Measurements from ENCODE around the gene CTSA. TPM values are rescaled to one million over a fixed set of nuclear protein-coding genes. Genes with fewer than 3 reads are reported as not detected.

Gene CTSA
- total RNA-seq, 1 experiment from 2014 or later: 109 TPM

DNA sequence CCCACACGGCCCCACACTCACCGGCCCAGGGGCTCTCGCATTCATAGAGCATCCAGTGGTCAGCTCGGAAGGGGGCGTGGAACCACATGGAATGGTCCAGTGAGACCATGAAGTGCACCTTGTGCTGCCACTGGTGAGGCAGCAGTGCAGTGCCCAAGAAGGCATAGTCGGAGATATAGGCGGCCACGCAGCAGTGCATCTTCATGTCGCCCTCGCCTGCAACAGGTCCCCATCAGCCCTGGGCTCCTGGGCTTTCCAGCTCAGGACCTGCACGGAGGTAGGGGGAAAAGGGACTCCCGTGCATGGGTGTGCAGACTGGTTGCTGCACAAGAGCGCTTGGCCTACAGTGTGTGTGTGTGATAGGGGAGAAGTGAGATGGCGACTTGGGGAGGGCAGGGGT is 47.6 kb upstream of the CTSA start:
- no peak overlapping the region for H3K9ac ChIP-seq (ENCODE audit: low read length)
- no peak overlapping the region for H3K27ac ChIP-seq (ENCODE audit: low read depth, low read length)
- ATAC-seq (no peak), DNase-seq (ENCODE audit: low read depth, low spot score) (no peak)
- H3K27me3 ChIP-seq (ENCODE audit: insufficient read depth, low read length): no peaks in the 10 kb centered on the region
- intact Hi-C loops (cut with micrococcal nuclease): no loop called here
- ChIA-PET RAD21 (ENCODE audit: low non-redundant PET in 1 of 2, low total read pairs in 2 of 2, uncharacterized antibody in 2 of 2, unreplicated experiment in 2 of 2) (no interaction called here), POLR2A (no interaction called here), CTCF (no interaction called here)
- TF ChIP-seq SRF (IDR thresholded peaks at IDR 0.05; ENCODE audit: low read depth) (no peak), ELF1 (IDR thresholded peaks at IDR 0.05; ENCODE audit: borderline replicate concordance, low read depth) (no peak), SP1 (IDR thresholded peaks at IDR 0.05; ENCODE audit: low read depth) (no peak), POLR2AphosphoS5 (IDR thresholded peaks at IDR 0.05; ENCODE audit: low read depth, low read length) (no peak), POLR2A (IDR thresholded peaks at IDR 0.05; ENCODE audit: borderline replicate concordance, extremely low read depth, insufficient read depth, insufficient read length) (no peak), CEBPB (IDR thresholded peaks at IDR 0.05; ENCODE audit: low read depth) (no peak), CTCF (IDR thresholded peaks at IDR 0.05 in 2 of 3, conservative IDR thresholded peaks at IDR 0.05 in 1 of 3; ENCODE audit: borderline replicate concordance in 1 of 3, insufficient read depth in 1 of 3, low read depth in 2 of 3, low read length in 2 of 3) (no peak), EZH2phosphoT487 (IDR thresholded peaks at IDR 0.05; ENCODE audit: borderline replicate concordance) (no peak), ZNF274 (IDR thresholded peaks at IDR 0.05; ENCODE audit: low read depth, low read length) (no peak), EZH2 (IDR thresholded peaks at IDR 0.05) (no peak), SIN3A (IDR thresholded peaks at IDR 0.05; ENCODE audit: low read depth) (no peak), JUND (IDR thresholded peaks at IDR 0.05) (no peak), EGR1 (IDR thresholded peaks at IDR 0.05; ENCODE audit: low read depth) (no peak)
- TF ChIP-seq, protein P1, sequence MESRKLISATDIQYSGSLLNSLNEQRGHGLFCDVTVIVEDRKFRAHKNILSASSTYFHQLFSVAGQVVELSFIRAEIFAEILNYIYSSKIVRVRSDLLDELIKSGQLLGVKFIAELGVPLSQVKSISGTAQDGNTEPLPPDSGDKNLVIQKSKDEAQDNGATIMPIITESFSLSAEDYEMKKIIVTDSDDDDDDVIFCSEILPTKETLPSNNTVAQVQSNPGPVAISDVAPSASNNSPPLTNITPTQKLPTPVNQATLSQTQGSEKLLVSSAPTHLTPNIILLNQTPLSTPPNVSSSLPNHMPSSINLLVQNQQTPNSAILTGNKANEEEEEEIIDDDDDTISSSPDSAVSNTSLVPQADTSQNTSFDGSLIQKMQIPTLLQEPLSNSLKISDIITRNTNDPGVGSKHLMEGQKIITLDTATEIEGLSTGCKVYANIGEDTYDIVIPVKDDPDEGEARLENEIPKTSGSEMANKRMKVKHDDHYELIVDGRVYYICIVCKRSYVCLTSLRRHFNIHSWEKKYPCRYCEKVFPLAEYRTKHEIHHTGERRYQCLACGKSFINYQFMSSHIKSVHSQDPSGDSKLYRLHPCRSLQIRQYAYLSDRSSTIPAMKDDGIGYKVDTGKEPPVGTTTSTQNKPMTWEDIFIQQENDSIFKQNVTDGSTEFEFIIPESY (IDR thresholded peaks at IDR 0.05; ENCODE audit: extremely low read depth, insufficient replicate concordance, low read length): no peak
- TF ChIP-seq, protein P2, sequence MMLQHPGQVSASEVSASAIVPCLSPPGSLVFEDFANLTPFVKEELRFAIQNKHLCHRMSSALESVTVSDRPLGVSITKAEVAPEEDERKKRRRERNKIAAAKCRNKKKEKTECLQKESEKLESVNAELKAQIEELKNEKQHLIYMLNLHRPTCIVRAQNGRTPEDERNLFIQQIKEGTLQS (IDR thresholded peaks at IDR 0.05): no peak
- TF ChIP-seq, protein P3, sequence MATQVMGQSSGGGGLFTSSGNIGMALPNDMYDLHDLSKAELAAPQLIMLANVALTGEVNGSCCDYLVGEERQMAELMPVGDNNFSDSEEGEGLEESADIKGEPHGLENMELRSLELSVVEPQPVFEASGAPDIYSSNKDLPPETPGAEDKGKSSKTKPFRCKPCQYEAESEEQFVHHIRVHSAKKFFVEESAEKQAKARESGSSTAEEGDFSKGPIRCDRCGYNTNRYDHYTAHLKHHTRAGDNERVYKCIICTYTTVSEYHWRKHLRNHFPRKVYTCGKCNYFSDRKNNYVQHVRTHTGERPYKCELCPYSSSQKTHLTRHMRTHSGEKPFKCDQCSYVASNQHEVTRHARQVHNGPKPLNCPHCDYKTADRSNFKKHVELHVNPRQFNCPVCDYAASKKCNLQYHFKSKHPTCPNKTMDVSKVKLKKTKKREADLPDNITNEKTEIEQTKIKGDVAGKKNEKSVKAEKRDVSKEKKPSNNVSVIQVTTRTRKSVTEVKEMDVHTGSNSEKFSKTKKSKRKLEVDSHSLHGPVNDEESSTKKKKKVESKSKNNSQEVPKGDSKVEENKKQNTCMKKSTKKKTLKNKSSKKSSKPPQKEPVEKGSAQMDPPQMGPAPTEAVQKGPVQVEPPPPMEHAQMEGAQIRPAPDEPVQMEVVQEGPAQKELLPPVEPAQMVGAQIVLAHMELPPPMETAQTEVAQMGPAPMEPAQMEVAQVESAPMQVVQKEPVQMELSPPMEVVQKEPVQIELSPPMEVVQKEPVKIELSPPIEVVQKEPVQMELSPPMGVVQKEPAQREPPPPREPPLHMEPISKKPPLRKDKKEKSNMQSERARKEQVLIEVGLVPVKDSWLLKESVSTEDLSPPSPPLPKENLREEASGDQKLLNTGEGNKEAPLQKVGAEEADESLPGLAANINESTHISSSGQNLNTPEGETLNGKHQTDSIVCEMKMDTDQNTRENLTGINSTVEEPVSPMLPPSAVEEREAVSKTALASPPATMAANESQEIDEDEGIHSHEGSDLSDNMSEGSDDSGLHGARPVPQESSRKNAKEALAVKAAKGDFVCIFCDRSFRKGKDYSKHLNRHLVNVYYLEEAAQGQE (IDR thresholded peaks at IDR 0.05; ENCODE audit: low read depth): no peak
- H3K9me3 ChIP-seq (ENCODE audit: control insufficient read depth in 1 of 2, insufficient read depth in 1 of 2, low read depth in 1 of 2, low read length in 2 of 2): no peaks in the 10 kb centered on the region
- BruUV-seq (replicated peaks): no TSS peak
- H3K9me2 ChIP-seq (ENCODE audit: insufficient read depth): no peaks in the 10 kb centered on the region
- H4K20me1 ChIP-seq (ENCODE audit: insufficient read depth): no peaks in the 10 kb centered on the region
- no peak overlapping the region for H2AFZ ChIP-seq (ENCODE audit: low read depth, low read length, poor library complexity, severe bottlenecking)
- H3K36me3 ChIP-seq (ENCODE audit: control insufficient read depth in 1 of 2, insufficient read depth in 2 of 2, low read length in 2 of 2): peaks cover 0 to 2% of the 10 kb centered on the region in 2 experiments; a peak in 2 of 4 replicates
- no peak overlapping the region for H3K4me2 ChIP-seq (ENCODE audit: low read length)
- H3K4me3 ChIP-seq (replicated peaks in 1 of 2; ENCODE audit: low read depth in 1 of 2, low read length in 2 of 2): no peak overlapping the region
- no peaks in the 10 kb centered on the region for H3K4me1 ChIP-seq (ENCODE audit: control insufficient read depth in 1 of 2, insufficient read depth in 2 of 2, low read length in 2 of 2)
- no peaks in the 10 kb centered on the region for H3K79me2 ChIP-seq (ENCODE audit: insufficient read depth, low read length)
